ENCODE measurements around the gene DLG2.

DNA sequence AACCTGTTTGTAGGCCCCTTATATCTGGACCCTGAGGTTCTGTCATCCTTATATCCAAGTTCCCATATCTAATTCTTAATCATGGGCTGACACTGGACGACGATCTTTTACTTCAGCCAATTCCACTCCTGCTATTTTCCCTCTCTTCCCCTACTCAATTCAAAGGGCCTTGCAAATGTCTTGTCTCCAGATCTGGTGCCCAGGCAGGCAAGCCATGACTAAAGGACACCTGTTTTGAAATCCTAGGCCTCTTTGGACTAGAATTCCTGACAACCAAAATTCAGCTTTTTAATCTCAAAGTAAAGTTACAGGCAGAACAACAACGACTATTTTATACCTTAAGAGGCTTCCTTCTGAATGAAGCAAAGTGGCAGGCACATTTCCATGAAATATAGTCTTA is 963.4 kb downstream of the DLG2 start:
- TF ChIP-seq, protein P1, sequence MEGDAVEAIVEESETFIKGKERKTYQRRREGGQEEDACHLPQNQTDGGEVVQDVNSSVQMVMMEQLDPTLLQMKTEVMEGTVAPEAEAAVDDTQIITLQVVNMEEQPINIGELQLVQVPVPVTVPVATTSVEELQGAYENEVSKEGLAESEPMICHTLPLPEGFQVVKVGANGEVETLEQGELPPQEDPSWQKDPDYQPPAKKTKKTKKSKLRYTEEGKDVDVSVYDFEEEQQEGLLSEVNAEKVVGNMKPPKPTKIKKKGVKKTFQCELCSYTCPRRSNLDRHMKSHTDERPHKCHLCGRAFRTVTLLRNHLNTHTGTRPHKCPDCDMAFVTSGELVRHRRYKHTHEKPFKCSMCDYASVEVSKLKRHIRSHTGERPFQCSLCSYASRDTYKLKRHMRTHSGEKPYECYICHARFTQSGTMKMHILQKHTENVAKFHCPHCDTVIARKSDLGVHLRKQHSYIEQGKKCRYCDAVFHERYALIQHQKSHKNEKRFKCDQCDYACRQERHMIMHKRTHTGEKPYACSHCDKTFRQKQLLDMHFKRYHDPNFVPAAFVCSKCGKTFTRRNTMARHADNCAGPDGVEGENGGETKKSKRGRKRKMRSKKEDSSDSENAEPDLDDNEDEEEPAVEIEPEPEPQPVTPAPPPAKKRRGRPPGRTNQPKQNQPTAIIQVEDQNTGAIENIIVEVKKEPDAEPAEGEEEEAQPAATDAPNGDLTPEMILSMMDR (IDR thresholded peaks at IDR 0.05), result no peak
- TF ChIP-seq POLR2A (IDR thresholded peaks at IDR 0.05), result no peak
